ENCODE data around the gene PAF1.

PAF1 gene

DNA sequence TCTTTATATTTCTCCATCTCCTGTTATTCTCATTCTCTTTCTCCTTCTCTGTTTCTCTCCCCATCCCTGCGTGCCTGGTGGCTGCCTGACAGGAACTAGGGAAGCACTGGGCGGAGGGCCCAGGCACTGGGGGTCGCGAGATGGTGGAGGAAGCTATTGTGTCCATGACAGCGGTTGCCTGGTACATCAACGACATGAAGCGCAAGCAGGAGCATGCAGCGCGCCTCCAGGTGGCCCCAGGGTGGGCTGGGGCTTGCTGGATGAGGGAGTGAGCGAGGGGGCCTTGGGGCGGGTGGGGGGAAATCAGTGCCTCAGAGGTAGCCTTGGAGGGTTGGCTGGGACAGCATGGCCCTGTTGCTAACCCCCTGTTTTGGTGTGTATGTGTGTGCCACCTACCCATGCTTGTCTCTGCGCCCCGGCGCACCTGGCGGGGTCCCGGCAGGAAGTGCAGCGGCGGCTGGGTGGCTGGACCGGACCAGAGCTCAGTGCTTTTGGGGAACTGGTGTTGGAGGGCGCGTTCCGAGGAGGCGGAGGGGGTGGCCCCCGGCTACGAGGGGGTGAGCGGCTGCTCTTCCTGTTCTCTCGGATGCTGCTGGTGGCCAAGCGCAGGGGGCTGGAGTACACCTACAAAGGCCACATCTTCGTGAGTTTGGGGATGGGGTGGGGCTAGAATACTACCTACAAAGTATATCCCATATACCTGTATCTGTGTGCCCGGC is 26.7 kb upstream of the PAF1 start:
- no peak for DNase-seq (ENCODE audit: low read depth in 2 of 2)

- no peak for DNase-seq (ENCODE audit: low read depth in 2 of 2)
Measured at GRCh38 chr19:39416152-39417120, 25.5 kb upstream of the PAF1 start.

DNA sequence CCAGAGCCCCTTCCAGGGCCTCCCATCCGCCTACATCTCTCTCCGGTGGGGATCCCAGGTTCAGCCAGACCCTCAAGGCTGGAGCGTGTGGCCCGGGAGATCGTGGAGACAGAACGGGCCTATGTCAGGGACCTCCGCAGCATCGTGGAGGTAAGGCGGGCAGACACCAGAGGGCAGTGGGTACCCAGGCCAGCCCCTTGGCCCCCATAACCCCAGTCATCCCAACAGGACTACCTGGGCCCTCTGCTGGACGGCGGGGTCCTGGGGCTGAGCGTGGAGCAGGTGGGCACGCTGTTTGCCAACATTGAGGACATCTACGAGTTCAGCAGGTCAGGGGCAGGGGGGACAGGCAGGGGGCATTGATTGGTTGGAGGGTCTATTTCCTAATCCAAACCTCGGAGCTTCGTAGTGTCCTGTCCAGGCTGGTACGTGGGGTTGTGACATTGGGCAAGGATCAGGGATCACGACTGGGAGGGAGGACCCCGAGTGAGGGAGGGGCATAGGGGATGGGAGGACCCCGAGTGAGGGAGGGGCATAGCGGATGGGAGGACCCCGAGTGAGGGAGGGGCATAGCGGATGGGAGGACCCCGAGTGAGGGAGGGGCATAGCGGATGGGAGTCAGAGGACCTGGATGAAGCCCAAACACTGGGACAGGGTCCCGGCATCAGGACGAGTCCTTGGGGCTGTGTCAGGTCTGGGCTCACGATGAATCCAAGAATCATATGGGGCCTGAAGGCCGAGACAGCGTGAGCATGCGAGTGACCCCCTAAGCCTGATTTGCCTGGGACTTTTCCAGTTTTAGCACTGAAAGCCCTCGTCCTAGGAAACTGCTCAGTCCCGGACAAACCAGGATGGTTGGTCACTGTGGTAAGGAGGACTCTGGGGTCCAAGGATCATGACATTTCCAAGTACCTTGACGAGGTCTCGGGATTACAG is 24.5 kb upstream of the PAF1 start:
- no peak for DNase-seq (ENCODE audit: low read depth in 2 of 2)

DNA sequence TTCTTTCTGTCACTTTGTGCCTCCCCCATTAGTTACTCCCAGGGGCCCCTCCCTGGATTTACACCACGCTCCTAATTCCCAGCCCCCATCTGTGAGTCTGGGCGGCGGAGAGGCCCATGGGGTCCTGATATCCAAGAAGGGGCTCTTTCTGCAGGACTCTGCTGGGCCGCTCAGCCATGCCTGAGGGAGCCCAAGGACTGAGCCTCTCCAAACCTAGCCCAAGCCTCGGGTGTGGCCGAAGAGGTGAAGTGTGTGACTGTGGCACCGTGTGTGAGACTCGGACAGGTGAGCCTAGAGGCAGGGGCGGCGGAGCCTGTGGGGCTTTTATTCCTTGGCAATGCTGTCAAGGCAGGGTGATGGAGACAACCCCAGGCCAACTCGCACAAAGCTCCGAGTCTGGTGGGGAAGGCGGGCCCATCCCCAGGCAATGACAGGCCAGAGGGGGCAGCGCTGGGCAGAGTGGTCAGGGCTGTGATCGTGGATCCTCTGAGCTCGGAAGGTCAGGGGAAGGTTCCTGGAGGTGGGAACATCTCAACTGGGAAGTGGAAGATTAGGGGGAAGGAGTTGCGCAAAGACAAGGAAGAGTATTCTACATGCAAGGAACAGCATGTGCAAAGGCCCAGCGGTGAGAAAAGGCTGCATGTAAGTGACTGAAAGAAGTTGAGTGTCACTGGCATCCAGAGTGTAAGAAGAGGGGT is 23.2 kb upstream of the PAF1 start:
- DNase-seq (ENCODE audit: low read depth in 2 of 2) = no peak

DNA sequence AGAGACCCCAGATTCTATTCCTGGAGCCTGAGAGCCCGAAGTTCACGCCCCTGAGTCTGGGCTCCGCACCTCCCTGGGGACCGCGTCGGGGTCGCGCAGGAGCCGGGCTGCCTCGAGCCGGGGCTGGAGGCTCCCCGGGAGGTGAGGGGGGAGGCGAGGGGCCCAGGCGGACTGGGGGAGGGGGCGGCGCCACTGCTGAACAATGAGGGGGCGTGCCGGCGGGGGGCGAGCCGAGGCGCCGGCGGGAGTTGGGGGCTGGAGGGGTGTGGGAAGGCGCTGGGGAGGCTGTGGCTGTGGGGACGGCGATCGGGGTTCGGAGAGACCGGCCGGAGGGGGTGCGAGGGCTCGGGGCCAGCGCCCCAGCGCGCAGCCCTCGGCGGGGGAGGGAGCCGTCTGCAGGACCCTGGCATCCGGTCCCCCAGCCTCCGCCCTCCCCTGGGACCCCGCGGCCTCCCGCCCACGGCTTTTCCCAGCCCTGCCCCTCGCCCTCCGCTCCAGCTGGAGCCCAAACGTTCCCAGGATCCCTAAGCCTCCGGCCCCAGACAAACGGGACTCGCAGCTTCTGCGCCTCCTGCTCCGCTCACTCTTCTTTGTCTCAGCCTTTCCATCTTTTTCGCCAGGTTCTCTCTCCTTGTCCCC is 22.5 kb upstream of the PAF1 start:
- DNase-seq (ENCODE audit: low read depth in 2 of 2) = no peak

DNA sequence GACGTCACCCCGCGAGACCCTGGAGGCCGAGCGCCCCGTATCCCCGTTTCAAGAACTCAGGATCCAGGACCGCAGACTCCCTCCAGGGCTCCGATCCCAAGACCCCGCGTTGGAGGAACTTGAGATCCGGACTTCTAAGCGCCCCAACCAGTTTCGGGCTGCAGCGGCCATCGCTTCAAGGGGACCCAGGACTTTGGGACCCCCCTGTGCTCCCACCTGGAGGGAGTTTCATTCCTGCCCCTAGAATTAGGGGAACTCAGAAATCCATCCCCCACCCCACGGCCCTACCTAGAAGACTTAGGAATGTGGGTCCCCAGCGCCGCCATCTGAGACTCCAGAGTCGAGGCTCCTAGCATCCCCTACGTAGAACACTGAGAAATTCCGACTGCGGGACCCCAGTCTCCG is 22.0 kb upstream of the PAF1 start:
- no peak for DNase-seq (ENCODE audit: low read depth in 2 of 2)

DNA sequence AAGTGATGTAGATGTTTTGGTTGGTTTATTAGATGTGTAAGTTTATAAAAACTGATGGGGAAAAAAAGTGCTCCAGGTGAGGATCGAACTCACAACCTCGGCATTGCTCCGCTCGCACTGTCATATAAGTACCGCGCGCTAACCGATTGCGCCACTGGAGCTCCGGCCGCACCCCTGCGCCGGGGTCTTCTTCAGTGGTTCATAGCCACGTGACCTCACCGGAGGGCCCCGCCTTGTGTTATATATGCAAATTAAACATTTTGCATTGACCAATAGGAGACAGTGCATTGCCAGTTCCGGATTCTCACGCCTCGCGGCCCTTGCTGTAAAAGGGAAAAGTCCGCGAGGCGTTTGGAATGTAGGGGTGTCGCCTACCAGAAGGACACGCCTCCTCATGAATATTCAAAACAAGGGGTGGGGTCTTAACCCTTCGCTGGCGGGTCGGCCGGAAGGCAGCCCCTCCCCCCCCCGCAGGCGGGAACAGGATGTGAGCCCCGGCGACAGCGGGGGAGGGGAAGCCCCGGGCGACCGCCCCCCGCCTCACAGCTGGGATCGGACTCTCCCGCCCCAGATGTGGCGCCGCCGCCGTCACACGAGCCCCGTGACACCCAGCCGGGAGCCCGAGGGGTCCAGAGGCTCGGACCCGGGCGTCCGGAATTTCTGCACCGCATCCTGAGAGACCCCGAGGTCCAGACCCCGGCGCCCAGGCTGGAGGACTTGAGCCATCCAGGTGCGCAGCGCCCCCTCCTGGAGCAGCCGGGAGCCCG is 21.4 kb upstream of the PAF1 start, which contains the start of gene PLEKHG2:
Gene PLEKHG2 (plus strand): TSS at position 570 of the 767 bp plus-strand sequence. CDS start 1,418 bp downstream, outside the sequence.
- DNase-seq (ENCODE audit: low read depth in 2 of 2) = peak; percentile 96 to 97

DNA sequence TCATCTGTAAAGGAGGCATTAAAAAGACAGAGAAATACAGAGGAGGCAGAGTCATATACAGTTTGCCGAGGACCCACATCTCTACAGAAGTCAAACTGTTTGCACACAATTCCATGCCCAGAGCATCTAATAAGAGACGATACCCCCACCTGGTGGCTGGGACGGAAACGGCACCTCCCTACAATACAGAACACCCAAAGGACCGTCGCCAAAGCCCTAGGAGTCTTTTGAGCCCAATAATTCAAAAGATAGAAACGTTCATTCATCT is 20.9 kb upstream of the PAF1 start:
- peak in 1 of 2 donors; percentile 85 for DNase-seq (ENCODE audit: low read depth in 2 of 2)

DNA sequence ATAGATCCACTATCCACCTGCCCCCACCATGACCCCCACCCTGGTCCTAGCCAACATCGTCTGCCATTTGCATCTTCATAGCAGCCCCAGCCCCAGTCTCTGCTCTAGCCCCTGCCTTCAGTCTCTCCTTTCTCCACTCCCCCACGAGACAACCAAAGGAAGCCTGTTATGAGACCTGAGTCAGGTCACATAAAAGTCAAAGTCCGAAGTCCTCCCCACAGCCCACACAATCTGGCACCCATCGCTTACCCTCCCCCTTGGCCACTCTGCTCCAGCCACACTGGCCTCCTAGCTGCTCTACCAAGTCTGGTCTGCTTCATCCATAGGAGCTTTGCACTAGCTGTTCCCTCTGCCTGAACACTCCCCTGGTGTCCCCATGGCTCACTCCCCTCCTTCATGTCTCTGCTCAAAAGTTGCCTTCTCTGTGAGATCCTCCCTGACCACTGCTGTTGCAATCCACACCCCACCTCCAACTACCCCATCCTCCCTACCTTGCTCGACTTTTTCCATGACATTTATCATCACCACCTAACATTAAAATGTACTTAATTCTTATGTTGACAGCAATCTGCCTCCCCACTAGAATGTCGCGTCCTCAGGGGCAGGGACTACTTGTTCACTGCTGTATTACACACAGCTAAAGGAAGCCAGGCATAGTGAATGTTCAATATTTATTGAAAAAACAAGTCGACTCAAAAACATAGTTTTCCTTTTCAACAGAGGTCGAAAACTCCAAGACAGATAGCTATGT is 20.4 kb upstream of the PAF1 start:
- DNase-seq (ENCODE audit: low read depth in 2 of 2) = no peak

DNA sequence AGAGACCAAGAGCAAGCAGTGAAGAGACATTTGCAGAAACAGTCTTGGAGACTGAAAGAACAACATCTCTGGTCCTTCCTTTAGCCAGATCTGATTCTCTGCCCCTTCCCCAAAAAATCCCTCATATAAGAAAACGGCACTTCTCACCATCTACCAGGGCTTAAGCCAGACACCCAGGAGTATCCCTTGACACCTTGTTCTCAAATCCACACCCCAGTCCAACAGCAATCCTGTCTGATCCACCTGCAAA is 19.9 kb upstream of the PAF1 start:
- DNase-seq (ENCODE audit: low read depth in 2 of 2) = no peak

GRCh38 chr19:39410017-39410830 is 19.3 kb upstream of the PAF1 start:
- no peak for DNase-seq (ENCODE audit: low read depth in 2 of 2)

DNA sequence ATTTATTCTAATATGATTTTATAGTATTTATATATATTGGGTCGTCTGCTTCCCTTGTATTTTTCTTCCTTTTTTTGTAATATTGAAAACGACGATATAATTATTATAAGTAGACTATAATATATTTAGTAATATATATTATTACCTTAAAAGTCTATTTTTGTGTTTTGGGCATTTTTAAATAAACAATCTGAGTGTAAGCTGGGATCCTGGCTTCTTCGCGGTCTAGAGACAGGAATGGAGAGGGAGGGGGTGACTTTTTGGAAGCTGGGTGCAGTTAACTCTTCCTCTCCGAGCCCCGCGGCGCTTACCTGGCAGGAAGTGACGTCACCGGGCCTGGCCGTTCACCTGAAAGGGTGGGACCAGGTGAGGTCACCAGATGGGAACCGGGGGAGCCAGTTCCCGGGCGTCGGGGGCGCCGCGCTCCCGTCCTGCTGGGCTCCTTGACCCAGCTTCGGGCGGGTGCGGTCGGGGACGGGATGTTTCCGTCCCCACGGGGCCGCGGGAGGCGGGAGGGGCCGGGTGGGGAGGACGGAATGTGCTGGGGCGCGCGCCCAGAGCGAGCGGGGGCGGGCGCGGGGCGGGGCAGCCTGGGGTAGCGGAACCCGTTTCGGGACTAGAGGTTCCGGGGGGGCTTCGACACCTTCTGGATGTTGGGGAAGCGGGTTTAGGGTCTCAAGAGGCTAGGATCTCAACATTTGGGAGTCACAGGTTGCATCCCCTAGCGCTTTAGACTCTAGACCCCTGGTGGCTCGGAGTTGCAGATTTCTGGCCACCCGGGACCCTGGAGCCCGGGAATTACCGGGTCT is 18.5 kb upstream of the PAF1 start:
- DNase-seq (ENCODE audit: low read depth in 2 of 2) = peak; percentile 73 to 84

DNA sequence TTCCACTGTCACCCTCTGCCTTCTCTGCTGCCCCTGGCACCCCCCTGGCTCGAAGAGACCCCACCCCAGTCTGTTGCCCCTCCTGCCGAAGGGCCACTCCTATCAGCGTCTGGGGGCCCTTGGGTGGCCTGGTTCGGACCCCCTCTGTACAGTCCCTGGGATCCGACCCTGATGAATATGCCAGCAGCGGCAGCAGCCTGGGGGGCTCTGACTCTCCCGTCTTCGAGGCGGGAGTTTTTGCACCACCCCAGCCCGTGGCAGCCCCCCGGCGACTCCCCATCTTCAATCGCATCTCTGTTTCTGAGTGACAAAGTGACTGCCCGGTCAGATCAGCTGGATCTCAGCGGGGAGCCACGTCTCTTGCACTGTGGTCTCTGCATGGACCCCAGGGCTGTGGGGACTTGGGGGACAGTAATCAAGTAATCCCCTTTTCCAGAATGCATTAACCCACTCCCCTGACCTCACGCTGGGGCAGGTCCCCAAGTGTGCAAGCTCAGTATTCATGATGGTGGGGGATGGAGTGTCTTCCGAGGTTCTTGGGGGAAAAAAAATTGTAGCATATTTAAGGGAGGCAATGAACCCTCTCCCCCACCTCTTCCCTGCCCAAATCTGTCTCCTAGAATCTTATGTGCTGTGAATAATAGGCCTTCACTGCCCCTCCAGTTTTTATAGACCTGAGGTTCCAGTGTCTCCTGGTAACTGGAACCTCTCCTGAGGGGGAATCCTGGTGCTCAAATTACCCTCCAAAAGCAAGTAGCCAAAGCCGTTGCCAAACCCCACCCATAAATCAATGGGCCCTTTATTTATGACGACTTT is 17.7 kb upstream of the PAF1 start:
- no peak for DNase-seq (ENCODE audit: low read depth in 2 of 2)

- DNase-seq (ENCODE audit: low read depth in 2 of 2) = no peak
Measured at GRCh38 chr19:39407660-39408391, 16.9 kb upstream of the PAF1 start.

DNA sequence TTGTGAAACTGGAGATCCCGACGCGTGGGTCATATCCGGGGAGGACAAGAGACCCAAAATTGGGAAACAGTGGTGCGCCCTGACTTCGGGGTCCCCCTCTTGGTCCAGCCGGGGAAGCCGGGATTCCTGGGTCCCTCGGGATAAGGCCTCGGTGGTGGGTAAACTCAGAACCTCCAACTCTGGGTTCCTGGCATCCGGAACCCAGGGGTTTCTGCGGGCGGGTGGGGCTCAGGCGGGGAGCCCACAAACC is 16.4 kb upstream of the PAF1 start:
- no peak for DNase-seq (ENCODE audit: low read depth in 2 of 2)

DNA sequence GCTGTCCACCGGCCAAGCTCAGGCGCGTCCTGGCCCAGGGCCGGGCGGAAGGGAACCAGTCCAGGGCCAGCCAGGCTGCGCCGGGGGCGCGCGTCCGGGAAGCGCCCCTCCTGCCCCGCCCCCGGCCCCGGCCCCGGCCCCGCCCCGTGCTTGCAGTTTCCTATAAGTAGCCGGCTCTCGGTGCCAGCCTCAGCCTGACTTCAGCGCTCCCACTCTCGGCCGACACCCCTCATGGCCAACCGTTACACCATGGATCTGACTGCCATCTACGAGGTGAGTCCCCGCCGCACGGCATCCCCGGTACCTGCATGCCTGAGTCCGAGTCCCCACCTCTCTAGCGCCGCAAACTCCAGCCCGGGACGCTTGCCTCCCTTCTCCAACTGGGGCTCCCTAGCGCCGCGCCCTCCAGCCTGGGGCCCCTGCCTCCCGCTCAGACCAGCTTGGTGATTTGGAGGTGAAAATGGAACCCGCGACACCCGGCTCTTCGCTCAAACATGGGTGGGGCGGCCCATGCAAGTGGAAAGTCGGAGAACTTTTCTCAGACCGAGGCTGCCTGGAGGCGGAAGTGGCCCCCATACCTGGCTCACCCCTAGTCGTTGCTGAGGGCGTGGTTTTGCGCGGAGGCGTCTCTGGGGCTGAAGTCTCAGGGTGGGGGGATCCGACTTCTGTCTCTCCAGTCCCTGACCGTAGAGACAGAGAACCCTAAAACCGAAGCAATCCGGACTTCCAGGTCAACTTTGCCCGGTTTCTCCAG is 15.9 kb upstream of the PAF1 start, which contains the start of gene ZFP36:
Gene ZFP36 (plus strand): TSS at position 192 of the 754 bp plus-strand sequence. CDS start 58 bp downstream, at position 250.
- peak; percentile 85 to 89 for DNase-seq (ENCODE audit: low read depth in 2 of 2)

All from stimulated activated CD8-positive, alpha-beta memory T cell treated with anti-CD3 and anti-CD28 coated beads, Interleukin-7, amount 100 ng/mL, for 1 hour (primary cell).